ENCODE data around the gene PCDHB15. TPM values are rescaled to one million over a fixed set of nuclear protein-coding genes. Genes with fewer than 3 reads are reported as not detected.
"Not testable (repeated sequence)": the region's sequence is repeated elsewhere in the genome, so short reads cannot be mapped to it uniquely, and the experiment has no call there.

PCDHB15 gene
- total and polyA plus RNA-seq, 2 experiments from 2014 or later: 2.0 to 3.3 TPM

DNA sequence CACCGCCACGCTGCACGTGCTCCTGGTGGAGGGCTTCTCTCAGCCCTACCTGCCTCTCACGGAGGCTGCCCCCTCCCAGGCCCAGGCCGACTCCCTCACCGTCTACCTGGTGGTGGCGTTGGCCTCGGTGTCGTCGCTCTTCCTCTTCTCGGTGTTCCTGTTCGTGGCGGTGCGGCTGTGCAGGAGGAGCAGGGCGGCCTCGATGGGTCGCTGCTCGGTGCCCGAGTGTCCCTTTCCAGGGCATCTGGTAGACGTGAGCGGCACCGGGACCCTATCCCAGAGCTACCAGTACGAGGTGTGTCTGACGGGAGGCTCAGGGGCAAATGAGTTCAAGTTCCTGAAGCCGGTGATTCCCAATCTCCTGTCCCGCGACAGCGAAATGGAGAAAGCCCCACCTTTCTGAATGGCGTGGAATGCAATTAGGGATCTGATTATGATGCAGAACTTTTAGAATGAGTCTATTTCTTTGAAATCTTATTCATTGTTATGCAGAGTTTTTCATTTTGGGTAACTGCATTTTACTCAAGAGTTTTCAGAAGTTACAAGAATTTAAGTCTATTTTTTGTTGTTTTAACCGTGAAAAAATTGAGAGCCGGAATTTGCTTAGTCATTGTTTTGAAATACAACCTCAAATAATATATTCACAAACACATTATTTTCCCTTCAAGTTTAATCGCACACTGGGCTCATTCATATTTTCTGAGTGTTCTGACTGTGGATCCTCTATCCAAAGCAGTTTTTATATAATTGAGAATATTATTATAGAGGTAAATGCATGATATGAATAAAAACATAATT is 8.5 kb upstream of the PCDHB15 start:
- H3K4me1 ChIP-seq (ENCODE audit: insufficient read depth): no peaks in the 10 kb centered on the region
- no peak overlapping the region for H3K4me2 ChIP-seq
- 94% methylated on average over 30 of the region's 32 CpGs for WGBS (ENCODE audit: low lambda C conversion rate, missing lambda C conversion rate)
- no peak overlapping the region for H2AFZ ChIP-seq
- H4K20me1 ChIP-seq (ENCODE audit: insufficient read depth, poor library complexity, severe bottlenecking): no peaks in the 10 kb centered on the region
- DNase-seq (ENCODE audit: low spot score): no peak
- no peaks in the 10 kb centered on the region for H3K36me3 ChIP-seq (replicated peaks; ENCODE audit: insufficient read depth, low read depth)
- no peaks in the 10 kb centered on the region for H3K27me3 ChIP-seq
- H3K9me3 ChIP-seq (ENCODE audit: low read depth): peaks cover 36% of the 10 kb centered on the region
- TF ChIP-seq EZH2 (IDR thresholded peaks at IDR 0.05; ENCODE audit: borderline replicate concordance): no peak
- no peak for TF ChIP-seq EZH2phosphoT487 (IDR thresholded peaks at IDR 0.05; ENCODE audit: low read depth, severe bottlenecking, unreplicated experiment)
- TF ChIP-seq, protein P1, sequence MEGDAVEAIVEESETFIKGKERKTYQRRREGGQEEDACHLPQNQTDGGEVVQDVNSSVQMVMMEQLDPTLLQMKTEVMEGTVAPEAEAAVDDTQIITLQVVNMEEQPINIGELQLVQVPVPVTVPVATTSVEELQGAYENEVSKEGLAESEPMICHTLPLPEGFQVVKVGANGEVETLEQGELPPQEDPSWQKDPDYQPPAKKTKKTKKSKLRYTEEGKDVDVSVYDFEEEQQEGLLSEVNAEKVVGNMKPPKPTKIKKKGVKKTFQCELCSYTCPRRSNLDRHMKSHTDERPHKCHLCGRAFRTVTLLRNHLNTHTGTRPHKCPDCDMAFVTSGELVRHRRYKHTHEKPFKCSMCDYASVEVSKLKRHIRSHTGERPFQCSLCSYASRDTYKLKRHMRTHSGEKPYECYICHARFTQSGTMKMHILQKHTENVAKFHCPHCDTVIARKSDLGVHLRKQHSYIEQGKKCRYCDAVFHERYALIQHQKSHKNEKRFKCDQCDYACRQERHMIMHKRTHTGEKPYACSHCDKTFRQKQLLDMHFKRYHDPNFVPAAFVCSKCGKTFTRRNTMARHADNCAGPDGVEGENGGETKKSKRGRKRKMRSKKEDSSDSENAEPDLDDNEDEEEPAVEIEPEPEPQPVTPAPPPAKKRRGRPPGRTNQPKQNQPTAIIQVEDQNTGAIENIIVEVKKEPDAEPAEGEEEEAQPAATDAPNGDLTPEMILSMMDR (IDR thresholded peaks at IDR 0.05; ENCODE audit: poor library complexity): no peak
- no peaks in the 10 kb centered on the region for H3K9me2 ChIP-seq (replicated peaks; ENCODE audit: insufficient read depth)
- no peak overlapping the region for H3K27ac ChIP-seq
- no peaks in the 10 kb centered on the region for H3K79me2 ChIP-seq
- no peak overlapping the region for H3K4me3 ChIP-seq

DNA sequence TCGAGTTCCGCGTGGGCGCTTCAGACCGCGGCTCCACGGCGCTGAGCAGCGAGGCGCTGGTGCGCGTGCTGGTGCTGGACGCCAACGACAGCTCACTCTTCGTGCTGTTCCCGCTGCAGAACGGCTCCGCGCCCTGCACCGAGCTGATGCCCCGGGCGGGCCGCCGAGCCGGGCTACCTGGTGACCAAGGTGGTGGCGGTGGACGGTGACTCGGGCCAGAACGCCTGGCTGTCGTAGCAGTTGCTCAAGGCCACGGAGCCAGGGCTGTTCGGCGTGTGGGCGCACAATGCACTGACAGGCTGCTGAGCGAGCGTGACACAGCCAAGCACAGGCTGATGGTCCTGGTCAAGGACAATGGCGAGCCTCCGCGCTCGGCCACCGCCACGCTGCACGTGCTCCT is 3.7 kb upstream of the PCDHB15 start:
- Histone ChIP-seq H3K9me2 (replicated peaks; ENCODE audit: insufficient read depth) (no peaks in the 10 kb centered on the region), H3K4me2 (no peak overlapping the region), H3K36me3 (replicated peaks; ENCODE audit: insufficient read depth, low read depth) (no peaks in the 10 kb centered on the region), H3K27me3 (no peaks in the 10 kb centered on the region), H3K27ac (no peak overlapping the region), H3K4me3 (no peak overlapping the region), H3K79me2 (no peaks in the 10 kb centered on the region), H3K9me3 (ENCODE audit: low read depth) (peaks cover 40% of the 10 kb centered on the region), H2AFZ (no peak overlapping the region), H4K20me1 (ENCODE audit: insufficient read depth, poor library complexity, severe bottlenecking) (no peaks in the 10 kb centered on the region), H3K4me1 (ENCODE audit: insufficient read depth) (no peaks in the 10 kb centered on the region)
- WGBS (ENCODE audit: low lambda C conversion rate, missing lambda C conversion rate): 99% methylated on average over 42 of the region's 43 CpGs
- no peak for DNase-seq (ENCODE audit: low spot score)
- TF ChIP-seq EZH2 (IDR thresholded peaks at IDR 0.05; ENCODE audit: borderline replicate concordance) (no peak), EZH2phosphoT487 (IDR thresholded peaks at IDR 0.05; ENCODE audit: low read depth, severe bottlenecking, unreplicated experiment) (no peak)
- TF ChIP-seq, protein P1 (IDR thresholded peaks at IDR 0.05; ENCODE audit: poor library complexity): no peak

DNA sequence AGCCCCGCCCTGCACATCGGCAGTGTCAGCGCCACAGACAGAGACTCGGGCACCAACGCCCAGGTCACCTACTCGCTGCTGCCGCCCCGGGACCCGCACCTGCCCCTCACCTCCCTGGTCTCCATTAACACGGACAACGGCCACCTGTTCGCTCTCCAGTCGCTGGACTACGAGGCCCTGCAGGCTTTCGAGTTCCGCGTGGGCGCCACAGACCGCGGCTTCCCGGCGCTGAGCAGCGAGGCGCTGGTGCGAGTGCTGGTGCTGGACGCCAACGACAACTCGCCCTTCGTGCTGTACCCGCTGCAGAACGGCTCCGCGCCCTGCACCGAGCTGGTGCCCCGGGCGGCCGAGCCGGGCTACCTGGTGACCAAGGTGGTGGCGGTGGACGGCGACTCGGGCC is 1.8 kb downstream of the PCDHB15 start:
- H3K27me3 ChIP-seq; H3K9me2 ChIP-seq (replicated peaks; ENCODE audit: insufficient read depth); H3K36me3 ChIP-seq (replicated peaks; ENCODE audit: insufficient read depth, low read depth); H4K20me1 ChIP-seq (ENCODE audit: insufficient read depth, poor library complexity, severe bottlenecking); H3K4me2 ChIP-seq; DNase-seq (ENCODE audit: low spot score); H2AFZ ChIP-seq; H3K27ac ChIP-seq; H3K79me2 ChIP-seq; H3K4me1 ChIP-seq (ENCODE audit: insufficient read depth); H3K4me3 ChIP-seq: not testable (repeated sequence)
- WGBS (ENCODE audit: low lambda C conversion rate, missing lambda C conversion rate): 98% methylated on average over 27 of the region's 42 CpGs
- H3K9me3 ChIP-seq (ENCODE audit: low read depth): peaks cover 49% of the 10 kb centered on the region

DNA sequence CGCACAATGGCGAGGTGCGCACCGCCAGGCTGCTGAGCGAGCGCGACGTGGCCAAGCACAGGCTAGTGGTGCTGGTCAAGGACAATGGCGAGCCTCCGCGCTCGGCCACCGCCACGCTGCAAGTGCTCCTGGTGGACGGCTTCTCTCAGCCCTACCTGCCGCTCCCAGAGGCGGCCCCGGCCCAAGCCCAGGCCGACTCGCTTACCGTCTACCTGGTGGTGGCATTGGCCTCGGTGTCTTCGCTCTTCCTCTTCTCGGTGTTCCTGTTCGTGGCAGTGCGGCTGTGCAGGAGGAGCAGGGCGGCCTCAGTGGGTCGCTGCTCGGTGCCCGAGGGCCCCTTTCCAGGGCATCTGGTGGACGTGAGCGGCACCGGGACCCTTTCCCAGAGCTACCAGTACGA is 2.2 kb downstream of the PCDHB15 start:
- not testable (repeated sequence) for DNase-seq (ENCODE audit: low spot score); H3K27ac ChIP-seq; H3K27me3 ChIP-seq; H4K20me1 ChIP-seq (ENCODE audit: insufficient read depth, poor library complexity, severe bottlenecking); H3K4me1 ChIP-seq (ENCODE audit: insufficient read depth); H3K4me2 ChIP-seq; H3K9me2 ChIP-seq (replicated peaks; ENCODE audit: insufficient read depth); H2AFZ ChIP-seq; H3K36me3 ChIP-seq (replicated peaks; ENCODE audit: insufficient read depth, low read depth); H3K4me3 ChIP-seq; H3K79me2 ChIP-seq
- 99% methylated on average over 29 of the region's 34 CpGs for WGBS (ENCODE audit: low lambda C conversion rate, missing lambda C conversion rate)
- H3K9me3 ChIP-seq (ENCODE audit: low read depth): peaks cover 50% of the 10 kb centered on the region

All from hepatocyte (in vitro differentiated cells).